Endothelial cell of umbilical vein (primary cell): ENCODE results near the gene CEP85L. TPM values are rescaled to one million over a fixed set of nuclear protein-coding genes. Genes with fewer than 3 reads are reported as not detected.

Experiments used
- BruUV-seq: library from RNA; stranded (reverse); fragments of 400-500 nt; replicated peaks from 2 replicates; lab custom pipeline; 2021; lab: Mats Ljungman, UMichigan
- CTCF ChIA-PET: fragments of 300-600, 350-600 bp; sonication (Branson Sonifier 250); formaldehyde crosslinking; loops from one replicate; lab custom pipeline; 2021; ENCODE audit warnings: antibody characterized with exemption, inconsistent platforms; lab: Charles Lee
- POLR2A ChIA-PET: fragments of 300-600, 350-600 bp; sonication (Branson Sonifier 250); formaldehyde crosslinking; loops from one replicate; lab custom pipeline; 2021; ENCODE audit warnings: antibody characterized with exemption, inconsistent platforms; lab: Charles Lee
- DNase-seq: peaks from one replicate; pipeline ENCODE4 v3.0.0-alpha.2; 2011; ENCODE audit warnings: low read depth, low spot score
- FAIRE-seq: peaks from 2 replicates; lab custom pipeline; 2011; peaks lifted over from hg19 to GRCh38; lab: Jason Lieb, UNC
- H2AFZ ChIP-seq: 2 replicates; pipeline ENCODE4 v1.6.0; 2012; ENCODE audit warnings: low read depth, low read length, control low read depth, inconsistent platforms
- H3K27ac ChIP-seq: 2 replicates; pipeline ENCODE4 v1.5.1; 2011; ENCODE audit warnings: low read depth, mild to moderate bottlenecking, control low read depth, low read length, moderate library complexity; ENCODE audit not compliant: insufficient read depth
- H3K27me3 ChIP-seq, 2 experiments: 2 replicates each; pipeline versions ENCODE4 v1.6.0 to v1.6.1; 2011; ENCODE audit warnings: low read length in 2 of 2, mixed read lengths in 1 of 2; ENCODE audit not compliant: control insufficient read depth in 2 of 2, insufficient read depth in 2 of 2
- H3K36me3 ChIP-seq, 2 experiments: 2 replicates in 1 of 2; 3 replicates in 1 of 2; pipeline ENCODE4 v1.5.1; 2011; ENCODE audit warnings: low read length in 2 of 2, mild to moderate bottlenecking in 1 of 2, moderate library complexity in 1 of 2; ENCODE audit not compliant: control insufficient read depth in 2 of 2, insufficient read depth in 2 of 2; ENCODE audit errors: extremely low read depth in 1 of 2
- H3K4me1 ChIP-seq: 3 replicates; pipeline ENCODE4 v1.5.1; 2011; ENCODE audit warnings: mild to moderate bottlenecking, low read length; ENCODE audit not compliant: control insufficient read depth, insufficient read depth; ENCODE audit errors: extremely low read depth
- H3K4me2 ChIP-seq: 2 replicates; pipeline ENCODE4 v1.6.1; 2011; ENCODE audit warnings: low read length, control low read depth, mixed read lengths; ENCODE audit not compliant: insufficient read depth
- H3K4me3 ChIP-seq, 3 experiments: fragments of 200-600 bp in 1 of 3; sonication (generic), shearing (Covaris generic) in 1 of 3; replicated peaks in 1 of 3; 2 replicates each; pipeline ENCODE4 v1.5.1; 2011 to 2016; ENCODE audit warnings: control low read depth in 3 of 3, low read length in 3 of 3, mild to moderate bottlenecking in 2 of 3, inconsistent platforms in 1 of 3, low read depth in 1 of 3, moderate library complexity in 1 of 3; ENCODE audit not compliant: insufficient read depth in 1 of 3
- H3K79me2 ChIP-seq: 2 replicates; pipeline ENCODE4 v1.6.0; 2012; ENCODE audit warnings: low read length, inconsistent platforms; ENCODE audit not compliant: control insufficient read depth, insufficient read depth
- H3K9ac ChIP-seq: replicated peaks from 2 replicates; pipeline ENCODE3; 2011; ENCODE audit warnings: low read length, control low read depth; ENCODE audit not compliant: insufficient read depth; ENCODE audit errors: extremely low read depth
- H3K9me1 ChIP-seq: replicated peaks from 3 replicates; pipeline ENCODE4 v1.6.0; 2011; ENCODE audit warnings: mild to moderate bottlenecking, low read length; ENCODE audit not compliant: control insufficient read depth, insufficient read depth; ENCODE audit errors: extremely low read depth
- H3K9me3 ChIP-seq: replicated peaks from 2 replicates; pipeline ENCODE4 v1.5.1; 2012; ENCODE audit warnings: low read length, inconsistent platforms; ENCODE audit not compliant: control insufficient read depth, insufficient read depth
- H4K20me1 ChIP-seq: replicated peaks from 2 replicates; pipeline ENCODE3; 2011; ENCODE audit warnings: mild to moderate bottlenecking, low read length; ENCODE audit not compliant: control insufficient read depth, insufficient read depth; ENCODE audit errors: extremely low read depth
- FOS ChIP-seq: IDR thresholded peaks from 2 replicates; pipeline ENCODE4 v1.6.1; 2011; ENCODE audit warnings: mild to moderate bottlenecking, low read length, moderate library complexity, borderline replicate concordance; ENCODE audit not compliant: insufficient read depth
- MAX ChIP-seq: IDR thresholded peaks from 2 replicates; pipeline ENCODE4 v1.6.1; 2011; ENCODE audit not compliant: insufficient read depth, insufficient read length
- MYC ChIP-seq: IDR thresholded peaks from one replicate; pipeline ENCODE4 v1.6.1; 2011; ENCODE audit warnings: mild to moderate bottlenecking, low read depth, low read length
- dilution Hi-C: fragments of 300-500 bp; cut with MboI; formaldehyde crosslinking; loops from one replicate; pipeline ENCODE4 v1.15.0; 2019; ENCODE audit warnings: low sequenced_read_pairs; ENCODE audit not compliant: extremely low pct_ligation_motif_present
- intact Hi-C: fragments of 100-400 bp; cut with micrococcal nuclease; formaldehyde crosslinking; loops from one replicate; pipeline ENCODE4 v1.10.0; 2022
- polyA plus RNA-seq, 4 experiments: library from polyadenylated mRNA; depleted of rRNA in 3 of 4; stranded (reverse) in 3 of 4; unstranded in 1 of 4; fragments of >200 nt; gene quantifications; 2 replicates each; pipeline versions ENCODE4 v1.2.1 to v1.2.3, GENCODE V29; 2011 to 2012; ENCODE audit warnings: missing spikeins in 1 of 4
- total RNA-seq: library from RNA; stranded (reverse); gene quantifications from 2 replicates; pipeline ENCODE4 v1.2.3, GENCODE V29; 2021

Gene CEP85L
- total and polyA plus RNA-seq, 2 donors (not counting 3 experiments of a cell fraction or from before 2014, with no cell fraction given) = 1.8 to 9.2 TPM

DNA sequence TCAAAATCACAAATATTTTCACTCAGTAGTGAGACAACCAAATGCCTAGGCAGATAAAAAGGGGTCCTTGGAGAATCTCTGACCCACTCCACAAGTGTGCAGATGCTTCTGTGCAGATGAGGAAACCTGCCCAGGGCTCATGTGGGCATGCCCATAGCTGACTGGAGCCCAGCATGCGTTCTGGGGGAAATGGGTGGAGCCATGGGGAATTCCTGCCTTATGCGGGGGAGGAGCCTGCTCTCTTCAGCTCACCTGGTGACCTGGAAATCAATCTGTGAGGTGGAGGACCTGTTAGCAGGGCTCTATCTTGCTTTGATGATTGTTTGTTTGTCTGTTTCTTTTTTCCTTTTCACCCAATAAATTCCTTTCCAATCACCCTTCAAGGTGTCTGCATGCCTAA is 126.7 kb downstream of the CEP85L start:
- no peak for TF ChIP-seq FOS
- TF ChIP-seq MAX = no peak
- no peak overlapping the region for H3K27ac ChIP-seq
- H3K27me3 ChIP-seq = no peaks in the 10 kb centered on the region
- POLR2A ChIA-PET = no interaction called here
- FAIRE-seq = no peak
- H3K4me1 ChIP-seq = no peaks in the 10 kb centered on the region
- no TSS peak for BruUV-seq
- dilution Hi-C loops (no loop called here), intact Hi-C loops (no loop called here)
- H3K36me3 ChIP-seq = peaks cover 0 to 2% of the 10 kb centered on the region in 2 experiments
- no peaks in the 10 kb centered on the region for H4K20me1 ChIP-seq
- peaks cover 5% of the 10 kb centered on the region for H3K79me2 ChIP-seq
- DNase-seq = no peak
- CTCF ChIA-PET = no interaction called here
- H3K4me3 ChIP-seq = no peak overlapping the region
- no peaks in the 10 kb centered on the region for H3K9me1 ChIP-seq
- H3K9ac ChIP-seq = no peak overlapping the region
- H3K9me3 ChIP-seq = no peaks in the 10 kb centered on the region
- H3K4me2 ChIP-seq = no peak overlapping the region
- no peak overlapping the region for H2AFZ ChIP-seq

DNA sequence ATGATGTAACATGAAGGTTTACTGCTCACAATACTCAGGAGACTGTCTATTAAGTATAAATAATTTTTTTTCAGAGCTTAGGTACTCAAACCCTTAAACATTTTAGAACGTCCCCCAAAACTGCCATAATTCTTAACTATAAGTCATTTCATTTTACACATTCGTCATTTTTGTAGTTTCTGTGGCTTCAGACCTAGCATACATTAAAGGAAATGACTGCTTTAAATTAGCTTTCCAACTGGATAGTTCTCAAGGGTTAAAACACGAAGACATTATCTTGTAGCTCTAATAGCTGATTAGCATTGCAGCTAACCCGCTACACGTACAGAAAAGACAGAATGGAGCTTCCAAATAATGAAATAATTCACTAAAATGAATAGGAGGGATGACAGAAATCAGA is 128.2 kb downstream of the CEP85L start:
- dilution Hi-C loops (no loop called here), intact Hi-C loops (no loop called here)
- Histone ChIP-seq H3K4me3 (no peak overlapping the region), H2AFZ (no peak overlapping the region), H3K9me1 (no peaks in the 10 kb centered on the region), H3K9ac (no peak overlapping the region), H3K27me3 (no peaks in the 10 kb centered on the region), H3K4me1 (no peaks in the 10 kb centered on the region), H3K36me3 (peaks cover 0 to 2% of the 10 kb centered on the region in 2 experiments), H3K79me2 (peaks cover 5% of the 10 kb centered on the region), H3K4me2 (no peak overlapping the region), H3K9me3 (no peaks in the 10 kb centered on the region), H4K20me1 (no peaks in the 10 kb centered on the region), H3K27ac (no peak overlapping the region)
- TF ChIP-seq MAX (no peak), MYC (no peak)
- no peak for DNase-seq
- FAIRE-seq = no peak
- CTCF ChIA-PET = interaction anchor here (0.6 to 1.6 kb wide), 3 partner anchors 9 to 239 kb away, joined by 3 to 5 read pairs (median 4); no protein-coding TSS in a partner anchor
- BruUV-seq = no TSS peak
- POLR2A ChIA-PET = no interaction called here
